T follicular helper cell (primary cell): ENCODE results near the gene SV2B.
"Not testable (repeated sequence)": the region's sequence is repeated elsewhere in the genome, so short reads cannot be mapped to it uniquely, and the experiment has no call there.

Source experiments
- DNase-seq: peaks from one replicate; pipeline ENCODE4 v3.0.0-alpha.2; 2020; ENCODE audit warnings: low read depth

Gene SV2B

GRCh38 chr15:91311986-91312385, 211.9 kb downstream of the SV2B start:
- no peak for DNase-seq

GRCh38 chr15:91316126-91316525, 216.1 kb downstream of the SV2B start:
- no peak for DNase-seq

- DNase-seq: no peak
These were observed 218.5 kb downstream of the SV2B start for GRCh38 chr15:91318516-91318915.

GRCh38 chr15:91318931-91319330, 218.9 kb downstream of the SV2B start:
- no peak for DNase-seq

GRCh38 chr15:91319371-91320059, 219.5 kb downstream of the SV2B start:
- DNase-seq: no peak

- DNase-seq: no peak
These were observed 220.0 kb downstream of the SV2B start for GRCh38 chr15:91320101-91320500.

- DNase-seq: no peak
These were observed 229.9 kb downstream of the SV2B start for GRCh38 chr15:91329914-91330313.

- DNase-seq: no peak
These were observed 231.5 kb downstream of the SV2B start for GRCh38 chr15:91331581-91331980.

GRCh38 chr15:91335702-91336101, 235.6 kb downstream of the SV2B start:
- no peak for DNase-seq

GRCh38 chr15:91336687-91337086, 236.6 kb downstream of the SV2B start:
- no peak for DNase-seq

GRCh38 chr15:91338766-91339165, 238.7 kb downstream of the SV2B start:
- no peak for DNase-seq

- DNase-seq: no peak
These were observed 242.0 kb downstream of the SV2B start for GRCh38 chr15:91342097-91342496.

GRCh38 chr15:91344912-91345311, 244.9 kb downstream of the SV2B start:
- DNase-seq: not testable (repeated sequence)

- no peak for DNase-seq
These were observed 245.7 kb downstream of the SV2B start for GRCh38 chr15:91345736-91346135.

GRCh38 chr15:91346259-91346658, 246.2 kb downstream of the SV2B start:
- DNase-seq: no peak

- DNase-seq: no peak
These were observed 248.9 kb downstream of the SV2B start for GRCh38 chr15:91348752-91349500.
